Hematopoietic multipotent progenitor cell treated with erythropoietin and hydrocortisone succinate and interleukin-3 and kit ligand, for 15 days (in vitro differentiated cells): ENCODE data around the gene SLC35G3.
"Not testable (repeated sequence)": the region's sequence is repeated elsewhere in the genome, so short reads cannot be mapped to it uniquely, and the experiment has no call there.

Experiments used
- DNase-seq: peaks from one replicate; pipeline ENCODE4 v3.0.0-alpha.2; 2015; ENCODE audit warnings: low spot score

SLC35G3 gene

GRCh38 chr17:35210741-35211140 lies 16.5 kb upstream of the SLC35G3 start:
- DNase-seq: no peak

DNA sequence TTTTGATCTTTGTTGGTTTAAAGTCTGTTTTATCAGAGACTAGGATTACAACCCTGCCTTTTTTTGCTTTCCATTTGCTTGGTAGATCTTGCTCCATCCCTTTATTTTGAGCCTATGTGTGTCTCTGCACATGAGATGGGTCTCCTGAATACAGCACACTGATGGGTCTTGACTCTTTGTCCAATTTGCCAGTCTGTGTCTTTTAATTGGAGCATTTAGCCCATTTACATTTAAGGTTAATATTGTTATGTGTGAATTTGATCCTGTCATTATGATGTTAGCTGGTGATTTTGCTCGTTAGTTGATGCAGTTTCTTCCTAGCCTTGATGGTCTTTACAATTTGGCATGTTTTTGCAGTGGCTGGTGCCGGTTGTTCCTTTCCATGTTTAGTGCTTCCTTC lies 8.4 kb upstream of the SLC35G3 start:
- DNase-seq: not testable (repeated sequence)

DNA sequence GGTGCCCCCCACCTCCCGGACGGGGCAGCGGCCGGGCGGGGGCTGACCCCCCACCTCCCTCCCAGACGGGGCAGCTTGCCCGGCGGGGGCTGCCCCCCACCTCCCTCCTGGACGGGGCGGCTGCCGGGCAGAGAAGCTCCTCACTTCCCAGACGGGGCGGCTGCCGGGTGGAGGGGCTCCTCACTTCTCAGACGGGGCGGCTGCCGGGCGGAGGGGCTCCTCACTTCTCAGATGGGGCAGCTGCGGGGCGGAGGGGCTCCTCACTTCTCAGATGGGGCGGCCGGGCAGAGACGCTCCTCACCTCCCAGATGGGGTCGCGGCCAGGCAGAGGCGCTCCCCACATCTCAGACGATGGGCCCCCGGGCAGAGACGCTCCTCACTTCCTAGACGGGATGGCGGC lies 869 bp upstream of the SLC35G3 start:
- not testable (repeated sequence) for DNase-seq

GRCh38 chr17:35192708-35193107 lies 1.5 kb downstream of the SLC35G3 start:
- DNase-seq: no peak

DNA sequence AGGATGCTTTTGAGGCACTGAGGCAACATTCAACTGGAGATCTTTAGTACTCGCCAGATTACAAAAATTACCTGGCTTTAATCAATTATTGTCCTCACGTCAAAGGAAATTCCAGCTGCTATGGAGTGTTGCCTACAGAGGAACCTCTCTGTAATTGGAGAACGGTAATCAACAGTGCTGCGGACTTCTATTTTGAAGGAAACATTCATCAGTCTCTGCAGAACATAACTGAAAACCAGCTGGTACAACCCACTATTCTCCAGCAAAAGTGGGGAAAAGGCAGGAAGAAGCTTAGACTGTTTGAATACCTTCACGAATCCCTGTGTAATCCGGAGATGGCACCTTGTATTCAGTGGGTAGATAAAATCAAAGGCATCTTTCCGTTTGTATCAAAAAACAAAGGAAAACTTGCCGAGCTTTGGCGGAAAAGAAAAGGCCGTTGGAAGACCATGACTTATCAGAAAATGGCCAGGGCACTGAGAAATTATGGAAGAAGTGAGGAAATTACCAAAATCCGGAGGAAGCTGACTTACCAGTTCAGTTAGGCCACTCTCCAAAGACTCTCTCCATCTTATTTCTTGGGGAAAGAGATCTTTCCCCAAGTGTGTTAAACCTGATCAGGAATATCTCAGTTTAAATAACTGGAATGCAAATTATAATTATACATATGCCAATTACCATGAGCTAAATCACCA lies 3.0 kb downstream of the SLC35G3 start:
- DNase-seq: no peak

DNA sequence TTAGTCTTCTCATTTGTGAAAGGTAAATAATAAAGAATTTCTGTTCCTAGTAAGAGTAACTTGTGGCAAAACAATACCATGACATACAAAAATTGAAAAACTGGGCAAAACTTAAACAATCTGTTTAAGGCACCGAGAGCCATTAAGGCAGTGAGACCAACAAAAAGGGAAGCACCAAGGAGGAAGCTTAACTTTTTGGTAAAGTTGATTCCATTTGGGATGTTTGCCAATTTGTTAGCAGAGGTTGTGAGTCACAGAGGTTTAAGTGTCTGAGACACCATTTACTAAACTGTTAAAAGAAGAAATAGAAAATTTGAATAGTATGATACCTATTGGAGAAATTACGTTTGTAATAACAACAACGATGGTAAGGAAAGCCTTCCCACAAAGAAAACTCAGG lies 4.9 kb downstream of the SLC35G3 start:
- no peak for DNase-seq

DNA sequence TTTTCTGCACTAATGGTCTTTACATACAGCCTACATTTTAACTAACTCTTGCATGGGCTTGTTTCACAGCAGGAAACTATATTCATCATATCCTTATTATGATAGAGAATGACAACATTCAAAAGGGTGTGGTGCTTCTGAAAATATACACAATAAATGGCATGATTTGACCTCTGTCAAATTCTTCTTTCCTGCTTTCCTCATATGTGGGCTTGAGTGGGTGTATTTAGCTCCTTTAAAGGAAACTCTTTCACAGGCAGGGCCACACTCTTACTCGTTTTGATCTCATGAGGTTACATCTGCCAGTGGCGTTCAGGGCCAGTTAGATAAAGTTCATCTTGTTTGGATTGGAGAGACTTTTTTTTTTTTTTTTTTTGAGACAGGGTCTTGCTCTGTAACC lies 6.1 kb downstream of the SLC35G3 start:
- DNase-seq: no peak

- no peak for DNase-seq
Observed at GRCh38 chr17:35187481-35187880, 6.7 kb downstream of the SLC35G3 start.

DNA sequence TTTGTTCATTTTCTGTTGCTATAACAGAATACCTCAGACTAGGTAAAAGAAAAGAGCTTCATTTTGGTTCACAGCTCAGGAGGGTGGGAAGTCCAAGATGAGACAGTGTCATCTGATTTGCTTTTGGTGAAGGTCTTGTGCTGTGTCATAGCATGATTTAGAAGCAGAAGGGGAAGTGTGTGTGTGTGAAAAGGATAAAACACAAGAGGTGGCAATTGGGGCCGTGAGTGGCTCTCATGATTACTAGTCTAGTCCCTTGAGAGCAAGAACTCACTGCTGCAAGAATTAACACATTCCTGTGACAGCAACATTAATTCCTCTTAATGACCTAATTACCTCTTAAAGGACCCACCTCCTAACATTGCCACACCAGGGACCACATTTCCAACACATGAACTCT lies 8.3 kb downstream of the SLC35G3 start:
- DNase-seq: no peak

DNA sequence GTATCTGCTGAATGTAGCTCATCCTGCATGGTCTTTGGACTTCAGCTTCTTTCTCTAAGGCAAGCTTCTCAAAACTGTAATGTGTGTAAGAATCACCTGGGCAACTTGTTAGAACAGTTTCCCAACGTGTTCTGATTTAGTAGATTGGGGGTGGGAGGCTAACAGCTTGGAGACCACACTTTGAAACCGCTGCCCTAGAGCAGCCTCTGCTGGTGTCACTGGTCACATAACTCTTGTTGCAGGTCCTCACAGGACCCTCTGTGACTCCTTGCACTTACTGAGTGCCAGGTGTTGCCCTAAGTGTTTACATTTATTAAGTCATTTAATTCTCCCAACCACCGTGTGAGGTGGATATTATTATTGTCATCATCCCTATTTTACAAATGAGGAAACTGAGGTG lies 9.9 kb downstream of the SLC35G3 start:
- no peak for DNase-seq

DNA sequence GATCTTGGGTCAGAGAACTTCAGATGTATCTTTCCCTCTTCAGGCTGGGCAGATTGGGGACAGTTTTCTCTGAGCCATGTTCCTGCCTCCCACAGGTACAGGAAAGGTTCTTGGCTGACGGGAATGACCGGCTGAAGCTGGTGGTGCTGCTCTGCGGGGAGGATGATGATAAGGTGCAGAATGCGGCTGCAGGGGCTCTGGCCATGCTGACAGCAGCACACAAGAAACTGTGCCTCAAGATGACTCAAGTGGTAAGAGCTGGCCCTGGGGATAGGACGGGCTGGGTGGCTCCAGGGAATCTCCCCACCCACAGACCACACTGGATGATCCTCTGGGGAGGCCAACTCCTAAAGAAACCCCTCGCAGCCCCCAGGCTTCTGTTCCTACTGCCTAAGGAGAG lies 10.9 kb downstream of the SLC35G3 start:
- DNase-seq: no peak

DNA sequence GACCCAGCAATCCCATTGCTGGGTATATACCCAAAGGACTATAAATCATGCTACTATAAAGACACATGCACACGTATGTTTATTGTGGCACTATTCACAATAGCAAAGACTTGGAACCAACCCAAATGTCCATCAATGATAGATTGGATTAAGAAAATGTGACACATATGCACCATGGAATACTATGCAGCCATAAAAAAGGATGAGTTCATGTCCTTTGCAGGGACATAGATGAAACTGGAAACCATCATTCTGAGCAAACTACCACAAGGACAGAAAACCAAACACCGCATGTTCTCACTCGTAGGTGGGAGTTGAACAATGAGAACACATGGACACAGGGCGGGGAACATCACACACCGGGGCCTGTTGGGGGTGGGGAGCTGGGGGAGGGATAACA lies 14.8 kb downstream of the SLC35G3 start:
- not testable (repeated sequence) for DNase-seq

- DNase-seq: no peak
Observed at GRCh38 chr17:35176897-35177296, 17.3 kb downstream of the SLC35G3 start.

DNA sequence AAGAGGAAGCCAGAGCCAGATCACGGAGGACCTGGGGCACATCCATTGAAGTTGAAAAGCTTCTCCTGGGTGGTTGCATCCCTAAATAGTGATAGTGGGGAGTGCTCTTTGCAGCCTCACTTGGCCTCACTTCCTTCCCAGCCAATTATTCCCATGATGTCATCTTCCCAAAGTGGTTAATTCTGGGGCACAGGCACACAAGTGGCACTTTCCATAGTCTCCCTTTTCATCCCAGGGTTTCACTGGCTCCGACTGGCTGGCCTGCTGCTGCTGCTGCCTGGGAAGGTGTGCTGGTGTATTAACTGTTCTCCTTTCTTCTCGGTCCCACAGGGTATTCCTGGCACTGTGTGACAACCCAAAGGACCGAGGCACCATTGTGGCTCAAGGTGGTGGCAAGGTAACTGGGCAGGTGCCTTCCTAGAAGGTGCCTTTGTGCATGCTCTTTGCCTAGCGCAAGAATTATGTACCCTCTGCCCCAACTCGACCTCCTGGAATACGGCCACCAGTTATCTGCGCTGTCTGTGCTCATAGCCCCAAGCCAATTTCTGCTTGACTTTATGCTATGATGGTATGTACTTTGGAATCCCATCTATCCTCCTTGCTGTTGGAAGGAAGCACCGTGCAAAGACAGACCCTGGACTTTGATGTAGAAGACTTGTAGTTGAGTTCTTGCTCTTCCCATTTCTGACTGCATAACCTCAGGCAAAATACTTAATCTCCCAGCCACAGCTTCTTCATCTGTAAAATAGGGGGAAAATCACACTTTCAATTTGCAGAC lies 18.4 kb downstream of the SLC35G3 start:
- DNase-seq: no peak

GRCh38 chr17:35174835-35175334 lies 19.3 kb downstream of the SLC35G3 start:
- DNase-seq: no peak

- DNase-seq: not testable (repeated sequence)
Observed at GRCh38 chr17:35172321-35172720, 21.9 kb downstream of the SLC35G3 start.

GRCh38 chr17:35171834-35172233 lies 22.4 kb downstream of the SLC35G3 start:
- DNase-seq: no peak

DNA sequence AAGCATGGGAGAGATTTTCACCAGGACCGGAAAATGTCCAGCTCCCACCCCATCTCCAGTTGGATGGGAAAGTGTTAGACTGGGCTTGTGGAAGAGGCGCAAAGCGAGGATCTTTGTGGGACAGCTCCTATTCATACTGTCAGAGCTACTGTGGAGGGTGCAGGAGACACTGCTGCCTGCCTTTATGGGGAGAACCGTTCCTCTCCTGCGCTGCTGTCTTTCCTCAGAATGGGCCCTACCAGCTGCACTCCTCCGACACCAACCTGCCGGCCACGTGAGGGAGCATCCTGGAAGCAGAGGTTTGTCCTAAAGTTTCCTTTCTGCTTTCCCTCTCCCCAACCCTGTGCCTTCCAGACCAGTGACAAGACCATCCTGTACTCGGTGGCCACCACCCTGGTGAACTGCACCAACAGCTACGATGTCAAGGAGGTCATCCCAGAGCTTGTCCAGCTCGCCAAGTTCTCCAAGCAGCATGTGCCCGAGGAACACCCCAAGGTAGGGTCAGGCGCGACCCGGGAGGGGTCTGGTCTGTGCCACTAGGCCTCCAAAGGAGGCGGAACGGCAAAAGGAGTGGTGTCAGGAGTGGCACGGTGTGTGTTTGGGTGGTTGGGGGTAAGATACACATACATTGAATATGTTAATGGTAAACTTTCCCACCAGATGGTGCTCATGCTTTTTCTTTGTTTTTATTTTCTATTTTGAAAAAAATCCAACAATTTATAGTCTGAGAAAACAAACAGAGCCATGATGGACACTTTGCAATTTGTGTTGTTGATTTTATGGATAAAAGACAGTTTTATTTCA lies 23.0 kb downstream of the SLC35G3 start:
- DNase-seq: no peak

DNA sequence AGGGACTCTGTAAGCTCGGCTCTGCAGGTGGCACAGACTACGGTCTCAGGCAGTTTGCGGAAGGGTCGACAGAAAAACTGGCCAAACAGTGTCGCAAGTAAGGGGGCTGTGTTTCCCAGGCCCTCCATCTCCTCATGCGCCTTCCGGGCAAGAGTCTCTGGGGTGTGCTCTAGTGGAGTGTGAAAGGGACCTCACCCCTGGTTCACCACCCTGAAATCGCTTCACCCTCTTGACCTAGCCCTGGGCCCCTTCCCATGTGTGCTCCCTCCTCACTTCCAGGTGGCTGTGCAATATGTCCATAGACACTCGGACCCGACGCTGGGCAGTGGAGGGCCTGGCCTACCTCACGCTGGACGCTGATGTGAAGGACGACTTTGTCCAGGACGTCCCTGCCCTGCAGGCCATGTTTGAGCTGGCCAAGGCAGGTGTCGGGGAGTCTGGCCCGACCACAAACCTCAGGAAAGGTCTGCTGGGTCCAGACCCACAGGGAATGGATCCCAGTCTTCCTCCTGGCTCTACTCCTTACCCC lies 24.3 kb downstream of the SLC35G3 start:
- no peak for DNase-seq

GRCh38 chr17:35167666-35168065 lies 26.5 kb downstream of the SLC35G3 start:
- DNase-seq: no peak

GRCh38 chr17:35167046-35167445 lies 27.1 kb downstream of the SLC35G3 start:
- DNase-seq: no peak

GRCh38 chr17:35166526-35166925 lies 27.7 kb downstream of the SLC35G3 start:
- DNase-seq: no peak
